Psoas muscle (tissue), 8 donors: ENCODE measurements around the gene GIPC2. TPM values are rescaled to one million over a fixed set of nuclear protein-coding genes. Genes with fewer than 3 reads are reported as not detected.

ENCODE experiments used
- ATAC-seq, 4 donors: fragments of 200-7000 bp; cut with Tn5 transposase; one replicate each; pipeline ENCODE4 v1.9.1; 2020; ENCODE audit warnings: moderate library complexity in 3 of 4, mild to moderate bottlenecking in 2 of 4
- DNase-seq, 2 donors: peaks; one replicate each; pipeline ENCODE4 v3.0.0-alpha.2; 2020
- H3K27ac ChIP-seq: fragments of 200-600 bp; one replicate; pipeline ENCODE4 v1.8.0; 2022
- H3K27me3 ChIP-seq, 3 donors: fragments of 200-600 bp in 1 of 3; one replicate each; pipeline versions ENCODE4 v1.6.1 to v1.8.0; 2013 to 2022; ENCODE audit warnings: low read length in 2 of 3, mild to moderate bottlenecking in 2 of 3, moderate library complexity in 1 of 3; ENCODE audit not compliant: insufficient read depth in 3 of 3
- H3K36me3 ChIP-seq, 2 donors: fragments of 200-600 bp in 1 of 2; one replicate each; pipeline versions ENCODE4 v1.6.1 to v1.8.0; 2013 to 2022; ENCODE audit warnings: low read depth in 1 of 2, mild to moderate bottlenecking in 1 of 2, moderate library complexity in 1 of 2; ENCODE audit not compliant: insufficient read depth in 1 of 2
- H3K4me1 ChIP-seq: fragments of 200-600 bp; one replicate; pipeline ENCODE4 v1.8.0; 2022
- H3K4me3 ChIP-seq: fragments of 200-600 bp; one replicate; pipeline ENCODE4 v1.8.0; 2022; ENCODE audit warnings: mild to moderate bottlenecking
- H3K9me3 ChIP-seq: fragments of 200-600 bp; one replicate; pipeline ENCODE4 v1.8.0; 2022
- WGBS, 3 donors: extraction: QIAGEN DNeasy Blood & Tissue Kit; methylation state at CpG; one replicate each; pipeline versions ENCODE4 v1.1.6 to v1.1.7; 2013; 5-methylcytosine and 5-hydroxymethylcytosine counted together
- intact Hi-C, 2 donors: fragments of 100-400 bp; cut with DNase I; formaldehyde crosslinking; loops; one replicate each; pipeline versions ENCODE4 v1.11.0 to v1.14.2; 2022
- polyA plus RNA-seq, 3 donors: library from polyadenylated mRNA; stranded (reverse); fragments of 200-250 nt; gene quantifications; one replicate each; pipeline ENCODE4 v1.2.3, GENCODE V29; 2013
- total RNA-seq, 4 donors: library from RNA; stranded (reverse); fragmentation: NEBNext Ultra II Directional in 2 of 4; extraction: Animal tissue kit (Norgen Biotek cat#: 25700) in 2 of 4; gene quantifications; one replicate each; pipeline versions ENCODE4 v1.2.1 to v1.2.4, GENCODE V29; 2021 to 2023
- TF ChIP-seq, protein P1 (sequence below): fragments of 200-600 bp; IDR thresholded peaks from one replicate; pipeline ENCODE4 v1.8.0; 2022; ENCODE audit warnings: antibody characterized with exemption
- donor health status: healthy with polysubstance abuse.
- donor health status: DM: no; HTN: no; CAD: no; lungs with moderate emphysema.
- donor health status: Bipolar disorder and iron deficiency.
- donor health status: healthy.
- donor health status: DM: yes; HTN: yes; CAD: no.
- donor health status: DM: no; HTN: no; CAD: no.
- donor health status: DM: no; HTN: no; CAD: no.
- donor health status: DM: yes; HTN: yes; CAD: no.

Gene GIPC2
- total and polyA plus RNA-seq, 7 donors = 0.68 to 1.6 (median 1.2) TPM

DNA sequence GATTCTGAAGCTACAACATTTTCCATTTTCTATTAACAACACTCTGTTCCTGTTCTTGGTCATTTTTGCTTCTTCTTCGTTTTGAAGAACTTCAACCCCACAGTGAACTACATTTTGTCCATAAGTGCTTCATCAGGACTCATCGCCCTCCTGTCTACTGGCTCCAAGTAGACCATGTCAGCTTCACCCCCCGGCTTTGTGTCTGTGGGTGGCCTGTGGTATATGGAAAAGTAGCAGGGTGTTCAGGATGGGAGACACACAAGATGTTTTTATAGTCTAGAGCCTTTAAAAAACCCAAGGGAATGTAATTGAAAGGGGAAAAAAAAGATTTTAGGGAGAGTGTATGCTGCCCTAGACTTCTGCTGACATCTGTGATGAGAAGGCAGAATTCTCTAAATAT, 46.1 kb downstream of the GIPC2 start:
- intact Hi-C loops = no loop called here
- no peak overlapping the region for H3K27ac ChIP-seq

DNA sequence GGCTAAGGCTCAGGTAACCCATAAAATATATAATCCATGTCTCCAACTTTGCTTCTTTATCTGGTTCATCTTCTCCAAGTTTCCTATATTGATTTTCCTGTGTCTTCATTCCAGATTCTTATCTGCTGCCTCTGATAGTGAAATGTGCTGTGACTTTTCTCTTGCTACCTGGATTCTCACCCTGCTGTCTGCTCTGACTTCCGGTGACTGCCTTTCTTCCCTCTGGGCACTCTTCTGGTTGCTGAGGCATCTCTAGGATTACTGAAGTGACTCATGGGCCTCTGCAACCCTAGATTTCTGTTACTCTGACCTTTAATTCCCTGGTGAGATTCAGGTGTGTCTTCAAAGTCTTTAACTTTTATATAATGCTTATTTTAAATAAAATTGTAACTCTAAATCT, 46.9 kb downstream of the GIPC2 start:
- no peaks in the 10 kb centered on the region for H3K9me3 ChIP-seq
- no peak for DNase-seq
- H3K27me3 ChIP-seq = no peaks in the 10 kb centered on the region
- ATAC-seq = peak; percentile 74 to 85 (median 84)
- H3K27ac ChIP-seq = peak overlapping the region; percentile 31
- no peaks in the 10 kb centered on the region for H3K36me3 ChIP-seq
- TF ChIP-seq, protein P1, sequence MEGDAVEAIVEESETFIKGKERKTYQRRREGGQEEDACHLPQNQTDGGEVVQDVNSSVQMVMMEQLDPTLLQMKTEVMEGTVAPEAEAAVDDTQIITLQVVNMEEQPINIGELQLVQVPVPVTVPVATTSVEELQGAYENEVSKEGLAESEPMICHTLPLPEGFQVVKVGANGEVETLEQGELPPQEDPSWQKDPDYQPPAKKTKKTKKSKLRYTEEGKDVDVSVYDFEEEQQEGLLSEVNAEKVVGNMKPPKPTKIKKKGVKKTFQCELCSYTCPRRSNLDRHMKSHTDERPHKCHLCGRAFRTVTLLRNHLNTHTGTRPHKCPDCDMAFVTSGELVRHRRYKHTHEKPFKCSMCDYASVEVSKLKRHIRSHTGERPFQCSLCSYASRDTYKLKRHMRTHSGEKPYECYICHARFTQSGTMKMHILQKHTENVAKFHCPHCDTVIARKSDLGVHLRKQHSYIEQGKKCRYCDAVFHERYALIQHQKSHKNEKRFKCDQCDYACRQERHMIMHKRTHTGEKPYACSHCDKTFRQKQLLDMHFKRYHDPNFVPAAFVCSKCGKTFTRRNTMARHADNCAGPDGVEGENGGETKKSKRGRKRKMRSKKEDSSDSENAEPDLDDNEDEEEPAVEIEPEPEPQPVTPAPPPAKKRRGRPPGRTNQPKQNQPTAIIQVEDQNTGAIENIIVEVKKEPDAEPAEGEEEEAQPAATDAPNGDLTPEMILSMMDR = no peak
- intact Hi-C loops = no loop called here
- no peak overlapping the region for H3K4me3 ChIP-seq
- peaks cover 18% of the 10 kb centered on the region for H3K4me1 ChIP-seq
- 27 to 81% (median 36%) methylated on average over 1 of the region's 1 CpG for WGBS, 3 donors

More for the DNA sequence above, 46.1 kb downstream of the GIPC2 start:
- DNase-seq (no peak), ATAC-seq (no peak)
- Histone ChIP-seq H3K4me3 (no peak overlapping the region), H3K4me1 (peaks cover 18% of the 10 kb centered on the region), H3K36me3 (no peaks in the 10 kb centered on the region), H3K27me3 (no peaks in the 10 kb centered on the region), H3K9me3 (no peaks in the 10 kb centered on the region)
- TF ChIP-seq, protein P1 = no peak
- 92 to 93% (median 92%) methylated on average over 3 of the region's 3 CpGs for WGBS, 3 donors

DNA sequence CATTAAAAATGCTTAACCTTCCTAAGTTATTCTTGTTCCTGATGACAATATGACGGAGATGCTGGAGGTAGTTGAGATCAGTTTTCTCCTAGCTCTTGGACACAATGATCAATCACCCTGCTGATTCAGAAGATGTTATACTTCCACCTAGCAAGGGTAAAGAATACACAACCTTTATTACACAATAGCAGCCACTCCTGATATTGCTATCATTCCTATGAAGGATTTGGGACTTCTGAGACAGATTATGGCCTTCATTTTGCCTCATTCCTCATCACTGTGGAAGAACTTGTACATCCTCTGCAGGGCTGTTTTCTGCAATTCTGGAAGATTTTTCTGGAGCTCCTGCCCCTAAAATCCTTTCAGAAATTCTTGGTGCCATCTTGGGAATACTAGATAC, 47.8 kb downstream of the GIPC2 start:
- intact Hi-C loops = no loop called here
- DNase-seq (no peak), ATAC-seq (no peak)
- TF ChIP-seq, protein P1 = no peak
- Histone ChIP-seq H3K9me3 (no peaks in the 10 kb centered on the region), H3K27ac (no peak overlapping the region), H3K4me3 (no peak overlapping the region), H3K36me3 (no peaks in the 10 kb centered on the region), H3K4me1 (peaks cover 18% of the 10 kb centered on the region), H3K27me3 (no peaks in the 10 kb centered on the region)
- 95 to 100% (median 96%) methylated on average over 1 of the region's 1 CpG for WGBS, 3 donors

DNA sequence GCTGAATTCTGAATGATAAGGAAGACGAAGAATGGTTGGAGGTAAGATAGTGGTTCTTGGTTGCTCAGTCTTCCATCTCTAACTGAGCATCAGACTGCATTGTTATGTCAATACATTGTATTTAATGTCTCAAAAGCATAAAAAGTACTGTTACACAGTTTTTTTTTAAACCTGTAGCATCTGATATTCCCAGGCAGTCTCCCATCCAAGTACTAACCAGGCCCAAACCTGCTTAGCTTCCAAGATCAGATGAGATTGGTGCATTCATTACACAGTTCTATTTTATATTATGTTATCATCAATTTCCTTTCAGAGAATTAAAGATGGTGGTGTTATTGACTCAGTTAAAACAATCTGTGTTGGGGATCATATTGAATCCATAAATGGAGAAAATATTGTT, 48.9 kb downstream of the GIPC2 start:
- Histone ChIP-seq H3K9me3 (no peaks in the 10 kb centered on the region), H3K27ac (no peak overlapping the region), H3K27me3 (no peaks in the 10 kb centered on the region), H3K36me3 (no peaks in the 10 kb centered on the region), H3K4me3 (no peak overlapping the region), H3K4me1 (peaks cover 18% of the 10 kb centered on the region)
- intact Hi-C loops = no loop called here
- ATAC-seq (no peak), DNase-seq (no peak)
- TF ChIP-seq, protein P1 = no peak
- 88 to 100% (median 95%) methylated on average over 1 of the region's 1 CpG for WGBS, 3 donors

DNA sequence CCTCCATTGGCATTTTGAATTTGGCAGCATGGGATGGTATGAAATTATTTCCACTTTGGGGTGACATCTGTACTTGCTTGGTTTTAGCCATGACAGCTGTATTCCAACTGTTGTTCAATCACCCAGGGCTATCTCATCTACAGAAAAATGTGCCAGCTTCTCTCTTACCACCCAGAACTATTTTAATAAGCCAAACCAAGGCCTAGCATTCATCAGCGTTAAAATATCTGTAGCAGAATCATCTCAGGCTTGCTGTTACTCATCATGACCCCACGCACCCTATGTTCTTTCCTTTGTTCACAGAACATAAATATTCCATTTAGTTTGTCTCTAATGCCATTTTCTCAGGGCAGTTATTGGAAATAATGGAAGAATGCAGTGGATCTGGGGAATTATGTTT, 49.8 kb downstream of the GIPC2 start:
- H3K4me3 ChIP-seq = no peak overlapping the region
- H3K27ac ChIP-seq = peak overlapping the region; percentile 56
- no peaks in the 10 kb centered on the region for H3K9me3 ChIP-seq
- DNase-seq (no peak), ATAC-seq (peak; percentile 69 to 92 (median 84))
- H3K36me3 ChIP-seq = no peaks in the 10 kb centered on the region
- intact Hi-C loops = no loop called here
- TF ChIP-seq, protein P1 = no peak
- 29 to 37% (median 32%) methylated on average over 2 of the region's 2 CpGs for WGBS, 3 donors
- peaks cover 18% of the 10 kb centered on the region for H3K4me1 ChIP-seq
- H3K27me3 ChIP-seq = no peaks in the 10 kb centered on the region
